ENCODE results near the gene GGTLC2. TPM values are rescaled to one million over a fixed set of nuclear protein-coding genes. Genes with fewer than 3 reads are reported as not detected.

The GGTLC2 gene
- total RNA-seq, 1 experiment from 2014 or later: not detected

DNA sequence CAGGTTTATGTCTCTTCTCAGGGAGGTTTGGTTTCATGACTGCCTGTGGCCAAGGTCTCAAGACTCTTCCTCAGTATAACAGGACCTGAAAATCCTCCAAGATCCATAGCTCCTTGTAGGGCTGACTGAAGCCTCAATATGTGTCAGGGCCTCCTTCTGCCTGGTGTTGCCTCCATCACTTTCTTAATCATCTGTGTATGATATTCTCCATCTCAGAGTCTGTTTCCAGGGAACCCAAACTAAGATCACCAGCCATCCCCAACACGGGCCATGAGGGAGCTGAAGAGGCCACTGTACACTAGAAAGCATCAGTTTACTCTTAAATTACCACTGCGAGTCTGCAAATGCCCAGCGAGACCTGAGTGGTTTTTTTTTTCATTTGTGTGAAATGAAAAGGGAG lies 17.7 kb downstream of the GGTLC2 start:
- peaks cover 95% of the 10 kb centered on the region for H3K27me3 Mint-ChIP-seq (ENCODE audit: unreplicated experiment)
- CTCF ChIA-PET: interaction anchor here (1.1 kb wide), 1 partner anchor 23 kb away, joined by 3 read pairs; no protein-coding TSS in a partner anchor
- intact Hi-C loops (cut with micrococcal nuclease; ENCODE audit: unreplicated experiment): no loop called here

DNA sequence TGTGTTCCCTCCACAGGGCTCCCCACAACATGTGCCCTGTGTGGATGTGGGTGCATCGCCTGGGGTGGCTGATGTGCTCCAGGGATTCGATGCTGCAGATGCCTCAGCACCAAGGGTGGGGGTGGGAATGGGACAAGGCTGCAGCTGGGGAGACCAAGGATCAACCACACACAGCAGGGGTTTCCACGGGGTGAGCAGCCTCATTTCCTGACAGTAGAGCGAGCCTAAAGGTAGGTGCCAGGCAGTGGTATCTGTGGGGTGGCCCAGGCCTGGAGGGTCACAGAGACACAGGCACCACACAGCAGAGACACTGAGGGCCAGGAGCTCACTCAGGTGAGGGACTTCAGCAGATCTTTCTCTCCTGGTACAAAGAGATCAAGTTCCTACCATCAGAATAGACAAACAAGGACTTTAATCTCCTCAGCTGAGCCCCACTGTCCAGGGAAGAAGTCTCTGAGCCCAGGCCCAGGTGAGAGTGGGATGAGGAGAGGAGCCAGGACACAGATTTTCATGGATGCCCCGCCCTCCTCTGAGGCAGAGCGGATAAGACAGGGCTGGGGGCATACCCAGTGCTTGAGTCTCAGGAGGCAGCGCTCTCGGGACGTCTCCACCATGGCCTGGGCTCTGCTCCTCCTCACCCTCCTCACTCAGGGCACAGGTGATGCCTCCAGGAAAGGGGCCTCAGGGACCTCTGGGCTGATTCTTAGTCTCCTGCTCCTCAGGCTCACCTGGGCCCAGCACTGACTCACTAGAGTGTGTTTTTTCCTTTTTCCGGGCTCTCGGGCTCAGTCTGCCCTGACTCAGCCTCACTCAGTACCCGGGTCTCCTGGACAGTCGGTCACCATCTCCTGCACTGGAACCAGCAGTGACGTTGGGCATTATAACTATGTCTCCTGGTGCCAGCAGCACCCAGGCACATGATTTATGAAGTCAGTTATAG lies 19.7 kb downstream of the GGTLC2 start:
- Mint-ChIP-seq H3K27ac (ENCODE audit: unreplicated experiment) (no peak overlapping the region), H3K4me3 (ENCODE audit: low read depth, unreplicated experiment) (no peak overlapping the region), H3K36me3 (ENCODE audit: insufficient read depth, unreplicated experiment) (no peaks in the 10 kb centered on the region), H3K27me3 (ENCODE audit: unreplicated experiment) (peaks cover 84% of the 10 kb centered on the region), H3K9me3 (ENCODE audit: low read depth, unreplicated experiment) (no peaks in the 10 kb centered on the region), H3K4me1 (ENCODE audit: low read depth, unreplicated experiment) (no peaks in the 10 kb centered on the region)
- DNase-seq: no peak
- CTCF ChIA-PET: no interaction called here
- no TSS peak for BruUV-seq (replicated peaks)
- TF ChIP-seq, protein P1, sequence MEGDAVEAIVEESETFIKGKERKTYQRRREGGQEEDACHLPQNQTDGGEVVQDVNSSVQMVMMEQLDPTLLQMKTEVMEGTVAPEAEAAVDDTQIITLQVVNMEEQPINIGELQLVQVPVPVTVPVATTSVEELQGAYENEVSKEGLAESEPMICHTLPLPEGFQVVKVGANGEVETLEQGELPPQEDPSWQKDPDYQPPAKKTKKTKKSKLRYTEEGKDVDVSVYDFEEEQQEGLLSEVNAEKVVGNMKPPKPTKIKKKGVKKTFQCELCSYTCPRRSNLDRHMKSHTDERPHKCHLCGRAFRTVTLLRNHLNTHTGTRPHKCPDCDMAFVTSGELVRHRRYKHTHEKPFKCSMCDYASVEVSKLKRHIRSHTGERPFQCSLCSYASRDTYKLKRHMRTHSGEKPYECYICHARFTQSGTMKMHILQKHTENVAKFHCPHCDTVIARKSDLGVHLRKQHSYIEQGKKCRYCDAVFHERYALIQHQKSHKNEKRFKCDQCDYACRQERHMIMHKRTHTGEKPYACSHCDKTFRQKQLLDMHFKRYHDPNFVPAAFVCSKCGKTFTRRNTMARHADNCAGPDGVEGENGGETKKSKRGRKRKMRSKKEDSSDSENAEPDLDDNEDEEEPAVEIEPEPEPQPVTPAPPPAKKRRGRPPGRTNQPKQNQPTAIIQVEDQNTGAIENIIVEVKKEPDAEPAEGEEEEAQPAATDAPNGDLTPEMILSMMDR (IDR thresholded peaks at IDR 0.05; ENCODE audit: unreplicated experiment): no peak
- intact Hi-C loops (cut with micrococcal nuclease; ENCODE audit: unreplicated experiment): no loop called here

More for the DNA sequence above, 17.7 kb downstream of the GGTLC2 start:
- no peak for DNase-seq
- TF ChIP-seq, protein P1 (IDR thresholded peaks at IDR 0.05; ENCODE audit: unreplicated experiment): no peak
- Mint-ChIP-seq H3K9me3 (ENCODE audit: low read depth, unreplicated experiment) (no peaks in the 10 kb centered on the region), H3K36me3 (ENCODE audit: insufficient read depth, unreplicated experiment) (no peaks in the 10 kb centered on the region), H3K27ac (ENCODE audit: unreplicated experiment) (no peak overlapping the region), H3K4me3 (ENCODE audit: low read depth, unreplicated experiment) (no peak overlapping the region), H3K4me1 (ENCODE audit: low read depth, unreplicated experiment) (no peaks in the 10 kb centered on the region)
- no TSS peak for BruUV-seq (replicated peaks)

- peaks cover 77% of the 10 kb centered on the region for H3K27me3 Mint-ChIP-seq (ENCODE audit: unreplicated experiment)
These were observed 22.1 kb downstream of the GGTLC2 start for GRCh38 chr22:22666307-22667091.

More at GRCh38 chr22:22666307-22667091, 22.1 kb downstream of the GGTLC2 start:
- H3K27ac Mint-ChIP-seq (ENCODE audit: unreplicated experiment): no peak overlapping the region
- DNase-seq: peak; percentile 72
- TF ChIP-seq, protein P1 (IDR thresholded peaks at IDR 0.05; ENCODE audit: unreplicated experiment): peak; percentile 72
- H3K4me3 Mint-ChIP-seq (ENCODE audit: low read depth, unreplicated experiment): no peak overlapping the region
- CTCF ChIA-PET: interaction anchor here (0.5 to 3.2 kb wide), 18 partner anchors 9 to 288 kb away, joined by 3 to 25 read pairs (median 6); no protein-coding TSS in a partner anchor
- BruUV-seq (replicated peaks): no TSS peak
- intact Hi-C loops (cut with micrococcal nuclease; ENCODE audit: unreplicated experiment): no loop called here
- H3K36me3 Mint-ChIP-seq (ENCODE audit: insufficient read depth, unreplicated experiment): no peaks in the 10 kb centered on the region
- no peaks in the 10 kb centered on the region for H3K9me3 Mint-ChIP-seq (ENCODE audit: low read depth, unreplicated experiment)
- H3K4me1 Mint-ChIP-seq (ENCODE audit: low read depth, unreplicated experiment): no peaks in the 10 kb centered on the region
